NCI-H2029 treated with DMSO at 0.1 percent for 48 hours (cell line): Measurements from ENCODE around the gene NRP1.
"Not testable (repeated sequence)": the region's sequence is repeated elsewhere in the genome, so short reads cannot be mapped to it uniquely, and the experiment has no call there.

Experiments used
- DNase-seq: peaks from one replicate; lab custom pipeline; 2025; lab: John Stamatoyannopoulos, UW

NRP1 gene

GRCh38 chr10:33237736-33238624 lies 96.5 kb downstream of the NRP1 start:
- no peak for DNase-seq

- no peak for DNase-seq
These were observed 97.6 kb downstream of the NRP1 start for GRCh38 chr10:33236916-33237315.

- DNase-seq = no peak
These were observed 98.5 kb downstream of the NRP1 start for GRCh38 chr10:33235951-33236350.

- DNase-seq = no peak
These were observed 99.1 kb downstream of the NRP1 start for GRCh38 chr10:33235251-33235884.

GRCh38 chr10:33234831-33235237 lies 99.6 kb downstream of the NRP1 start:
- DNase-seq = no peak

- no peak for DNase-seq
These were observed 100.8 kb downstream of the NRP1 start for GRCh38 chr10:33233635-33234034.

- no peak for DNase-seq
These were observed 101.2 kb downstream of the NRP1 start for GRCh38 chr10:33233221-33233620.

- no peak for DNase-seq
These were observed 102.7 kb downstream of the NRP1 start for GRCh38 chr10:33231621-33232350.

GRCh38 chr10:33229949-33230267 lies 104.6 kb downstream of the NRP1 start:
- DNase-seq = no peak

- DNase-seq = no peak
These were observed 105.1 kb downstream of the NRP1 start for GRCh38 chr10:33229252-33229948.

GRCh38 chr10:33228426-33228825 lies 106.0 kb downstream of the NRP1 start:
- DNase-seq = no peak

GRCh38 chr10:33227489-33227888 lies 107.0 kb downstream of the NRP1 start:
- DNase-seq = no peak

- DNase-seq = no peak
These were observed 110.1 kb downstream of the NRP1 start for GRCh38 chr10:33224251-33224965.

- no peak for DNase-seq
These were observed 111.0 kb downstream of the NRP1 start for GRCh38 chr10:33223326-33224000.

GRCh38 chr10:33222304-33222703 lies 112.2 kb downstream of the NRP1 start:
- DNase-seq = not testable (repeated sequence)

- no peak for DNase-seq
These were observed 116.6 kb downstream of the NRP1 start for GRCh38 chr10:33217854-33218253.

- DNase-seq = no peak
These were observed 117.6 kb downstream of the NRP1 start for GRCh38 chr10:33216661-33217427.

GRCh38 chr10:33215635-33216034 lies 118.8 kb downstream of the NRP1 start:
- no peak for DNase-seq

- DNase-seq = no peak
These were observed 119.3 kb downstream of the NRP1 start for GRCh38 chr10:33215154-33215553.

- DNase-seq = no peak
These were observed 120.3 kb downstream of the NRP1 start for GRCh38 chr10:33214174-33214573.
